GM11168 (cell line): Measurements from ENCODE around the gene DYNLT4.
"Not testable (repeated sequence)": the region's sequence is repeated elsewhere in the genome, so short reads cannot be mapped to it uniquely, and the experiment has no call there.

ENCODE experiments used
- in situ Hi-C: fragments of 300-500 bp; cut with MboI; formaldehyde crosslinking; loops from one replicate; pipeline ENCODE4 v1.12.0; 2022; ENCODE audit warnings: low sequenced_read_pairs; ENCODE audit not compliant: unreplicated experiment

The DYNLT4 gene

DNA sequence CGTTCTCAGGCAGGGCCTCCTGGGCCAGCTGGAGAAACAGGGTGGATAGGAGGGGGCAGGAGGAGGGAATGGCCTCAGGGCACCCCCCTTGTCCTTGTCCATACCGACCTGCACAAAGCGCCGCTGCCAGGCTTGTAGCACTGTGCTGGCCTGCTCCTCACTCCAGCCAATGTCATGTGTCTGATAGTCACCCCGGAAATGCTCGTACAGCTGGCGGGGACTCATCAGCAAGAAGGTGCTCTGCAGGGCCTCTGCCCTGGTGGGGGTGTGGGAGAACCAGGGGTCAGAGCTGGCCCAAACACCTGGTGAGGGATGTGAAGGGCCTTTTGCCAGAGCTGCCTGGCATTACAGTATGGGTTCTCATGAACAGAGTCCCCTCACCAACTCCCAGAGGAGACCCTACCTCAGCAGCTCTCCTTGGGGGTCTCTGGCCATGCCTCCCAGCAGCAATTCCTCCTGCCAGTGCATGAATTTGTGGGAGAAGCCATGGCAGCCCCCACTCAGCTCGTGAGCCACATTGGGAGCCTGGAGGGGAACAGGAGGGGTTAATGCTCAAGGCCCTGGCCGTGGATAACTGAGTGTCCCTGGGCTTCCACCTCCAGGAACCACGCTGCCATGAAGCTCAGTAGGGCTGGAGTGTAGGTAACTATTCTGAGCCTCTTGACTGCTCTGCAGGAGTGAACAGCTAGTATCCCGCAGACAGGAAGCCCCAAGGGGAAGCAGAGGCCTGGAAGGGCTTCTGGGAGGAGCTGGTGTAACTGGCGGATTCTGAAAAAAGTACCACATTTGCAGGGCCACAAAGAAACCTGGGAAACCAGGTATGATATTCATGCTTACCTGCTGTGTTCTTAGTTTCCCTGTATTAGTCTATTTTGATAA is 22.6 kb upstream of the DYNLT4 start:
- in situ Hi-C loops: loop anchor here (25.0 kb wide), 1 partner anchor 458 kb away; no protein-coding TSS in a partner anchor

DNA sequence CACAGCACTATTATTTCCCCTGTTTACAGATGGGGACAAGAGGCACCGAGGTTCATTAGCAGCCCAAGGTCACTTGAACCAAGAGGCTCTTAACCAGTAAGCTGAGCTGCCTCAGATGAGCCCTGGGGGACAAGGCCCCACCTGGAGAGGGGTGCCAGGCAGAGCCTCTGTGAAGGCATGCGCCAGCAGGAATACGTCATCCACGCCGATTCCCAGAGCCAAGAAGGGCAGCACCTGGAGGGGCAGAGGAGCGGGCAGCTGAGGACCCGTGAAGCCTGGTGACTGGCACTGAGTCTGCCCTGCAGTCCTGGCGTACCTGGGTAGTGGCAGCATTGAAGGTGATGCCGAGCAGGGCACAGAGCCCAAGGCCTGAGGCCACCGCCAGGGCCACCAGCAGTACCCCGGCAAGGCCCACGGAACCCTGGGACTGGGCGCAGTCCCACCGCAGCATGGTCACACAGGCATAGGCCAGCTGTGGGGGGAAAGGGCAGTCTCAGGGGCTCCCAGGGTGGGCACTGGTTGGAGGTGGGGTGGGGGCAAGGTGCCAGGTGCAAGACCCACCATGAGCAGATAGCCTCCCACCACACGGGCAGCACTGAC is 21.8 kb upstream of the DYNLT4 start:
- in situ Hi-C loops: loop anchor here (25.0 kb wide), 1 partner anchor 458 kb away; no protein-coding TSS in a partner anchor

GRCh38 chr1:44828003-44828651 is 21.0 kb upstream of the DYNLT4 start:
- in situ Hi-C loops: loop anchor here (25.0 kb wide), 1 partner anchor 459 kb away; no protein-coding TSS in a partner anchor

- in situ Hi-C loops: loop anchor here (25.0 kb wide), 1 partner anchor 460 kb away; no protein-coding TSS in a partner anchor
Observed at GRCh38 chr1:44827197-44828002, 20.2 kb upstream of the DYNLT4 start.

GRCh38 chr1:44826375-44827196 is 19.4 kb upstream of the DYNLT4 start:
- in situ Hi-C loops: loop anchor here (25.0 kb wide), 1 partner anchor 461 kb away; no protein-coding TSS in a partner anchor

DNA sequence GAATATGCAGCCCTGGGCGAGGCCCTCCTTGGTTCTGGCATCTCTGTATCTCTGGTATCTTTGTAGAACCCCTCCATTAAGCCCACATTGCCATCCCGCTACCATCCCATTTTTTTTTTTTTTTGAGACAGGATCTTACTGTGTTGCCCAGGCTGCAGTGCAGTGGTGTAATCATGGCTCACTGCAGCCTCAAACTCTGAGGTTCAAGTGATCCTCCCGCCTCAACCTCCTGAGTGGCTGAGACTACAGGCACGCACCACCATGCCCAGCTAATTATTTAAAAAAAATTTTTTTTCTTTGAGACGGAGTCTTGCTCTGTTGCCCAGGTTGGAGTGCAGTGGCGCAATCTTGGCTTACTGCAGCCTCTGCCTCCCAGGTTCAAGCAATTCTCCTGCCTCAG is 17.2 kb upstream of the DYNLT4 start:
- in situ Hi-C loops: not testable (repeated sequence)

DNA sequence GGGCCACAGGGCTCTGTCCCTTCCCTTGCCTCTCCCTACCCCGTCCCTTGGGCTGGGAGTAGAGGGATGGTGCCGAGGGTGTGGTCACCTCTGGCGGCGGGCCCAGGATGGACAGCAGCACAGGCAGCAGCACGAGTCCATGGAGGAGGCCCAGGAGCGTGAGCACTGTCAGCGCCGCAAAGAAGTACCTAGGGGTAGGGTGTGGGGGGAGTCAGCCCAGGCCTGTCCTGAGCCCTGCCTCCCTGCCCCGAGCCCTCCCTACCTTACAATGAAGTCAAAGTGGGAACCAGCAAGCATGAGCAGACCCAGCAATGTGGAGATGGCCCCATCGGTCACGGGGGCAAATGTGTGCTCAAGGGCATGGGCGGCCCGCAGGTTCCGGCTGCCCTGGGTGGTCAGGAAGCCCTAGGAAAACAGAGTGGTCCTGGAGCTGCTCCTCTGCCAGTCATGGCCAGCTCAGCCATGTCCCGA is 15.9 kb upstream of the DYNLT4 start:
- in situ Hi-C loops: no loop called here

DNA sequence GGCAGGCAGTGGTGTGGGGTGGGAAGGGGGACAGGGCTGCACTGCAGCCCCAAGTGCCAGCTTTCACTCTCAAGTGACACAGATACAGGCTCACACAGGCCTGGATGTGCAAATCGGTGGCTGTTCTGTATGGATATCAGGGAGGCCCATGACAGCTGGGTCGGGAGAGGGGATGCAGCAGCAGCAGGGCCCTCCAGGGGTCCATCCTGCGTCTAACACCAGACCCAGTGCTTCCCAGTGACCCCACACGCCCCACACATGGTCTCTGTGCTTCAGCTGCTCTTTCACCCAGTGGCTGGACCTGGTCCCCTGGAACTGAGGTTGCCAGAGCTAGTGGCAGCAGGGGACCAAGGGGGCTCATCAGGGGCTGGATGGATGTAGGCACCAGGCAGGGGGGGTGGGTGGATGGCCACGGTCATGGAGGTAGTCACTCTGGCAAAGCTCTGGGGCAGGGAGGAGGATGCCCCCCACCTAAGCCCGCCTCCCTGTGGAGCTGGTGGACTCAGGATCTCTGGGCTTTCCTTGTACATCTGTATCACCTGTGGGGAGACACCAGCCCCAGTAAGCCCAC is 15.1 kb upstream of the DYNLT4 start:
- in situ Hi-C loops: no loop called here

- in situ Hi-C loops: no loop called here
Observed at GRCh38 chr1:44821240-44821715, 14.1 kb upstream of the DYNLT4 start.

DNA sequence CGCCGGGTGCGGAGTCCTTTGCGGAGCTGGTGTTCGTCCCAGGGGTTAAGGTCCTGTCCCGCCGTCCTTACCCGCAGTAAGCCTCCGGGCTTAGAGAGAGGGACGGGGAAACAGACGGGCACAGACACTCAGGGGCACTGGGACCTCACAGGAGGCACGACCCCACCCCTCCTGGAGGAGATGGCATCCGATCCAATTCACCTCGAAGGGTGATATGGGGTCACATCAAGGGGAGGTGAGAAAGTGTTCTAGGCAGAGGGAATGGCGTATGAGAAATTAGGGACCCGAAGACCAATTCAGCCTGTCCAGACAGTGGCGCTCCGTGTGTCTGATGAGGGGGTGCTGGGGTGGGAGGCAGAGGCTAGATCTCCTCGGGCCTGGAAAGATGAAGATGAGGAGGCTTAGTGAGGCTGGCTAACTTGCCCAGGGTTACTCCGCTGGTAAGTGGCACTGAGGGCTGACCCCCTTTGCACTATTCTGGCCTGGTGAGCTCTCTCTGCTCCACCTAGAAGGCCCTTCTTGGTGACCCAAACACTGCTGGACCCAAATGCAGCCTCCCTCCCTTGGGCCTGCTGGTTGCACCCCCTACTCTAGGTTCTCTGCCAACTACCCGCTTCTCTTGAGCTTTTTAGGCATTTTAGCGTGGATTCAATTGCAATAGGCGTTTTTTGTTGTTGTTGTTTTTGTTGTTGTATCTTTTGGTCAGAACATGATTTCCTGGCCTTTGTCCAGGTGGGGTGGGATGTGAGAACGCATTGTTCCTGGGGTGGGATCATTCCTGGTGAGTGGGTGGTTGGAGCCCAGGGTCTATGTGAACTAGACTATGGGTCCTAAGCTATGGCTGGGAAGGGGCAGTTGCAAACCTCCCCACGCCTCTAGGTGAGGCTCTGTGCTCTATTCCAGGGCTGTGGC is 13.4 kb upstream of the DYNLT4 start:
- in situ Hi-C loops: no loop called here

DNA sequence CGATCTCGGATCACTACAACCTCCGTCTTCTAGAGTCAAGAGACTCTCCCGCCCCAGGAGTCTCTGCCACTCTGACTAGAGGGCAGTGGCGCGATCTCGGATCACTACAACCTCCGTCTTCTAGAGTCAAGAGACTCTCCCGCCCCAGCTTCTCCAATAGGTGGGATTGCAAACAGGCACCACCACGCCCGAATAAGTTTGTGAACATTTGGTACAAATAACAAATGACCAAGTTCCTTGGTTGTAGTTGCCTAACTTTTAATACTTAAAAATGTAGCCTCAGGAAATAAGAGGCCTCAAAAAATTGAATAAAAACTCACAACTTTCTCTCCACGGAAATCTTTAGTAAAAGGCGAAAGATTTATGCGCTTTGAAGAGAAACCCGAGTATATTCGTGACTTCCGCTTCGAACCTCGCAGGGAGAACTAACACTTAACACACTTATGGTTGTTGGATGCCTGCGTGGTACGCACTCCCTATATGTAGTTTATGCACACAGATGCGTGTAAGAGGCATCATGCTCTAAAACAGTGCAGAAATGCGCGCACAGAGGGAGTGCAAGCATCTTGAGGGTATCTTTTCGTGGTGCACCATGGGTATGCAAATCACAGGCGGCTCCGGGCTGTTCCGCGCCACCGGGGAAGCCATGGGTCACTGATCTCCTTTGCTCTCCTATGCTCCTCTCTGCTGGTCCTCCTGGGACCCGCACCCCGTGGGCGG is 12.6 kb upstream of the DYNLT4 start:
- in situ Hi-C loops: no loop called here

GRCh38 chr1:44819196-44819607 is 12.1 kb upstream of the DYNLT4 start:
- in situ Hi-C loops: no loop called here

- in situ Hi-C loops: no loop called here
Observed at GRCh38 chr1:44817771-44818495, 10.8 kb upstream of the DYNLT4 start.

DNA sequence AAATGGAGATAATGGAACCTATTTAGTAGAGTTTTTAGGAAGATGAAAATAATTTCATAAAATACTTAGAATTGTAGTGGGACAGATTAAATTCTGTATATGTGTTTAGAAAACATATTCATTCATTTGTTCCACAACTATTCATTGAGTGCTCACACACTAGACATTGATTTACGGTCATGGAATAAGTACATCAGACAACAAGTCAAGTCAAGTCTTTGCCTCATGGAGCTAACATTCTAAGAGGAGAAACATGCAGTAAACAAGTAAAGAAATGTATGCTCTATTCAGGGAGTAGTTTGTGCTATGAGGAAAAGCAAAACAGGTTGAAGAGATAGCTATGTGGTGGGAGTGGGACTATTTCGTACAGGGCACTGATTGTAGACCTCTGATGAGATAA is 10.2 kb upstream of the DYNLT4 start:
- in situ Hi-C loops: no loop called here

DNA sequence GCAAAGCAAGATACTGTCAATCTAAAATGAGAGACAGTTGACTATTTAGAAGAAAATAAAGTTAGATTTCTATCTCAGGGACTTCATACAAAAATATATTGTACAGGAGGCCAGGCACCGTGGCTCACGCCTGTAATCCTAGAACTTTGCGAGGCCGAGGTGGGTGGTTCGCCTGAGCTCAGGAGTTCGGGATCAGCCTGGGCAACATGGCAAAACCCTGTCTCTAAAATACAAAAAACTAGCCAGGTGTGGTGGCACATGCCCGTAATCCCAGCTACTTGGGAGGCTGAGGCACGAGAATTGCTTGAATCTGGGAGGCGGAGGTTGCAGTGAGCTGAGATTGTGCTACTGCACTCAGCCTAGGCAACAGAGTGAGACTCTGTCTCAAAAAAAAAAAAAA is 8.8 kb upstream of the DYNLT4 start:
- in situ Hi-C loops: not testable (repeated sequence)

DNA sequence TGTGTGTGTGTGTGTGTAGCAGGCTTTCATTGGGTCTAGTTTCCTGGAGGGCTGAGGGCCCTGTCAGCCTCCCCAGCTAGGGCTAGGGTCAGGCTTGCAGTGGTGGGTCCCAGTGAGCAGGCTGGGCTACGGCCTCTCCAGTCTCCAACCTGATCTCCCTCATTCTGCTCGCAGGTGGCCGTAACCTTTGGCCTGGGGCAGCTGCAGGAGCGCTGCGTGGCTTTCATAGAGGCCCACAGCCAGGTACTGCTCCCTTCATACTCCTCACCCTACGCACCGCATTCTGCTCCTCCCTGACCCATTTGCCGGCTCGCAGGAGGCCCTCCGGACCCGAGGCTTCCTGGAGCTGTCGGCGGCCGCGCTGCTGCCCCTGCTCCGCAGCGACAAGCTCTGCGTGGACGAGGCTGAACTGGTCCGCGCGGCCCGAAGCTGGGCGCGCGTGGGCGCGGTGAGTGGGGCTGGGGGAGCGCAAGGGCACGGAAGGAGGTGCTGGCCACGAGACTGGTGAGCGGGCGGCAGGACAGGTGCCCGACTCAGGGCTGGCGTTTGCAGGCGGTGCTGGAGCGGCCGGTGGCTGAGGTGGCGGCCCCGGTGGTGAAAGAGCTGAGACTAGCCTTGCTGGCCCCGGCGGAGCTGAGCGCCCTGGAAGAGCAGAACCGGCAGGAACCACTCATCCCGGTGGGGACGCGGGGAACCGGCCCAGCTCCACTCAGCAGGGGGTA is 5.8 kb upstream of the DYNLT4 start:
- in situ Hi-C loops: no loop called here
